Endothelial cell (in vitro differentiated cells): ENCODE data around the gene SRPK1. TPM values are rescaled to one million over a fixed set of nuclear protein-coding genes. Genes with fewer than 3 reads are reported as not detected.

ENCODE experiments used
- DNase-seq: peaks from one replicate; pipeline ENCODE4 v3.0.0; 2021; ENCODE audit warnings: low spot score
- H3K27ac Mint-ChIP-seq: one replicate; pipeline ENCODE4 v1.8.0; 2021; ENCODE audit warnings: mixed read lengths, inconsistent platforms; ENCODE audit not compliant: unreplicated experiment
- H3K27me3 Mint-ChIP-seq: one replicate; pipeline ENCODE4 v1.8.0; 2021; ENCODE audit warnings: mild to moderate bottlenecking, moderate library complexity, mixed read lengths, inconsistent platforms; ENCODE audit not compliant: unreplicated experiment
- H3K36me3 Mint-ChIP-seq: one replicate; pipeline ENCODE4 v1.8.0; 2021; ENCODE audit warnings: mild to moderate bottlenecking, low read depth, mixed read lengths, inconsistent platforms; ENCODE audit not compliant: unreplicated experiment
- H3K4me1 Mint-ChIP-seq: one replicate; pipeline ENCODE4 v1.8.0; 2021; ENCODE audit warnings: mild to moderate bottlenecking, mixed read lengths, inconsistent platforms; ENCODE audit not compliant: unreplicated experiment
- H3K4me3 Mint-ChIP-seq: one replicate; pipeline ENCODE4 v1.8.0; 2021; ENCODE audit warnings: mild to moderate bottlenecking, mixed read lengths, inconsistent platforms; ENCODE audit not compliant: unreplicated experiment
- H3K9me3 Mint-ChIP-seq: one replicate; pipeline ENCODE4 v1.8.0; 2021; ENCODE audit warnings: mixed read lengths, inconsistent platforms; ENCODE audit not compliant: unreplicated experiment
- CTCF ChIP-seq: fragments of 200-600 bp; sonication (generic); IDR thresholded peaks from one replicate; pipeline ENCODE4 v1.5.0; 2021; ENCODE audit warnings: antibody characterized with exemption; ENCODE audit not compliant: unreplicated experiment
- total RNA-seq: library from RNA; stranded (reverse); fragmentation: NEBNext Ultra II Directional; extraction: Animal tissue kit (Norgen Biotek cat#: 25700); gene quantifications from one replicate; pipeline ENCODE4 v1.2.1, GENCODE V29; 2021; ENCODE audit not compliant: unreplicated experiment

Gene SRPK1
- total RNA-seq, 1 donor from 2014 or later, result 59.6 TPM

GRCh38 chr6:35967076-35967774 lies 46.3 kb upstream of the SRPK1 start:
- Mint-ChIP-seq H3K4me1 (no peaks in the 10 kb centered on the region), H3K27ac (no peak overlapping the region), H3K9me3 (no peaks in the 10 kb centered on the region), H3K36me3 (no peaks in the 10 kb centered on the region), H3K4me3 (no peak overlapping the region), H3K27me3 (no peaks in the 10 kb centered on the region)
- TF ChIP-seq CTCF, result no peak
- DNase-seq, result no peak

- no peak for TF ChIP-seq CTCF
- Mint-ChIP-seq H3K4me1 (no peaks in the 10 kb centered on the region), H3K27ac (no peak overlapping the region), H3K4me3 (no peak overlapping the region), H3K27me3 (no peaks in the 10 kb centered on the region), H3K36me3 (no peaks in the 10 kb centered on the region), H3K9me3 (no peaks in the 10 kb centered on the region)
- no peak for DNase-seq
These were observed 42.1 kb upstream of the SRPK1 start for GRCh38 chr6:35962779-35963560.

- H3K36me3 Mint-ChIP-seq, result no peaks in the 10 kb centered on the region
- H3K4me3 Mint-ChIP-seq, result no peak overlapping the region
- H3K27me3 Mint-ChIP-seq, result no peaks in the 10 kb centered on the region
- TF ChIP-seq CTCF, result no peak
- no peaks in the 10 kb centered on the region for H3K9me3 Mint-ChIP-seq
- no peak overlapping the region for H3K27ac Mint-ChIP-seq
- DNase-seq, result no peak
- H3K4me1 Mint-ChIP-seq, result no peaks in the 10 kb centered on the region
These were observed 39.3 kb upstream of the SRPK1 start for GRCh38 chr6:35960187-35960586.

- no peaks in the 10 kb centered on the region for H3K9me3 Mint-ChIP-seq
- TF ChIP-seq CTCF, result no peak
- no peaks in the 10 kb centered on the region for H3K4me1 Mint-ChIP-seq
- no peak for DNase-seq
- no peaks in the 10 kb centered on the region for H3K36me3 Mint-ChIP-seq
- H3K27ac Mint-ChIP-seq, result no peak overlapping the region
- no peaks in the 10 kb centered on the region for H3K27me3 Mint-ChIP-seq
- no peak overlapping the region for H3K4me3 Mint-ChIP-seq
These were observed 35.1 kb upstream of the SRPK1 start for GRCh38 chr6:35955970-35956369.

- no peaks in the 10 kb centered on the region for H3K4me1 Mint-ChIP-seq
- DNase-seq, result no peak
- no peaks in the 10 kb centered on the region for H3K36me3 Mint-ChIP-seq
- H3K4me3 Mint-ChIP-seq, result no peak overlapping the region
- no peaks in the 10 kb centered on the region for H3K9me3 Mint-ChIP-seq
- TF ChIP-seq CTCF, result no peak
- H3K27me3 Mint-ChIP-seq, result no peaks in the 10 kb centered on the region
- H3K27ac Mint-ChIP-seq, result no peak overlapping the region
These were observed 34.6 kb upstream of the SRPK1 start for GRCh38 chr6:35955521-35955920.
